WTC11 (cell line): ENCODE data around the gene RND3.

Source experiments
- AFF4 ChIP-seq: sonication (generic); formaldehyde crosslinking; IDR thresholded peaks from 2 replicates; pipeline ENCODE4 v1.8.1; 2023; ENCODE audit warnings: mild to moderate bottlenecking, missing genetic modification reagents, borderline replicate concordance
- CBFB ChIP-seq: sonication (generic); formaldehyde crosslinking; IDR thresholded peaks from 2 replicates; pipeline ENCODE4 v1.8.1; 2022; ENCODE audit warnings: mild to moderate bottlenecking, low read depth, missing genetic modification reagents
- CTCF ChIP-seq: fragments of 200-600 bp; IDR thresholded peaks from 2 replicates; pipeline ENCODE4 v1.8.0; 2022; ENCODE audit warnings: antibody characterized with exemption
- E2F1 ChIP-seq: sonication (generic); formaldehyde crosslinking; IDR thresholded peaks from 2 replicates; pipeline ENCODE4 v1.8.0; 2022; ENCODE audit warnings: mild to moderate bottlenecking, missing genetic modification reagents
- FOXJ3 ChIP-seq: sonication (generic); formaldehyde crosslinking; IDR thresholded peaks from 2 replicates; pipeline ENCODE4 v1.9.0; 2021; ENCODE audit warnings: missing genetic modification reagents, mild to moderate bottlenecking, borderline replicate concordance
- NR2C2 ChIP-seq: sonication (generic); formaldehyde crosslinking; IDR thresholded peaks from 2 replicates; pipeline ENCODE4 v1.8.0; 2022; ENCODE audit warnings: mild to moderate bottlenecking, missing genetic modification reagents
- NR3C1 ChIP-seq: sonication (generic); formaldehyde crosslinking; conservative IDR thresholded peaks from 2 replicates; pipeline ENCODE4 v1.8.1; 2023; ENCODE audit warnings: low read depth, mild to moderate bottlenecking, missing genetic modification reagents
- RELA ChIP-seq: sonication (generic); formaldehyde crosslinking; IDR thresholded peaks from 2 replicates; pipeline ENCODE4 v1.8.1; 2022; ENCODE audit warnings: missing genetic modification reagents, mild to moderate bottlenecking, borderline replicate concordance
- SMAD3 ChIP-seq: sonication (generic); formaldehyde crosslinking; IDR thresholded peaks from 2 replicates; pipeline ENCODE4 v1.8.0; 2022; ENCODE audit warnings: missing genetic modification reagents, mild to moderate bottlenecking, borderline replicate concordance
- TP53 ChIP-seq: sonication (generic); formaldehyde crosslinking; IDR thresholded peaks from 2 replicates; pipeline ENCODE4 v1.8.1; 2023; ENCODE audit warnings: mild to moderate bottlenecking, missing genetic modification reagents
- USF2 ChIP-seq: sonication (generic); formaldehyde crosslinking; IDR thresholded peaks from 2 replicates; pipeline ENCODE4 v1.8.1; 2023; ENCODE audit warnings: mild to moderate bottlenecking, missing genetic modification reagents, moderate library complexity
- ZNF232 ChIP-seq: sonication (generic); formaldehyde crosslinking; IDR thresholded peaks from 2 replicates; pipeline ENCODE4 v1.8.0; 2022; ENCODE audit warnings: mild to moderate bottlenecking, missing genetic modification reagents
- ZSCAN18 ChIP-seq: fragments of 250-450 bp; sonication (Bioruptor Pico); IDR thresholded peaks from 2 replicates; pipeline ENCODE4 v2.1.2; 2022; ENCODE audit warnings: mild to moderate bottlenecking, moderate library complexity

GRCh38 chr2:150505178-150505577 lies 17.7 kb upstream of the RND3 start:
- TF ChIP-seq CTCF (no peak), NR2C2 (CRISPR knock-in tag) (no peak), AFF4 (CRISPR knock-in tag) (no peak), ZNF232 (CRISPR knock-in tag) (no peak), USF2 (CRISPR knock-in tag) (no peak), E2F1 (no peak), NR3C1 (no peak), CBFB (CRISPR knock-in tag) (no peak), TP53 (CRISPR knock-in tag) (no peak), ZSCAN18 (CRISPR knock-in tag) (no peak), SMAD3 (CRISPR knock-in tag) (no peak), FOXJ3 (no peak), RELA (CRISPR knock-in tag) (no peak)
